NOMO-1 treated with DMSO at 0.1 percent for 48 hours (cell line): ENCODE data around the gene RPS29.
A peak's percentile ranks its signal among the peaks of the same experiment; 100 is the strongest.
"Not testable (repeated sequence)": the region's sequence is repeated elsewhere in the genome, so short reads cannot be mapped to it uniquely, and the experiment has no call there.

Experiments
- DNase-seq: peaks from one replicate; lab custom pipeline; 2025; ENCODE audit not compliant: unreplicated experiment; lab: John Stamatoyannopoulos, UW

The RPS29 gene

GRCh38 chr14:49598485-49599300, 12.5 kb upstream of the RPS29 start, which contains the start of gene LRR1:
LRR1 (plus strand) TSS chr14:49598940; CDS start chr14:49599021, 81 bp downstream.
- peak; percentile 83 for DNase-seq

- DNase-seq, result no peak
These were observed 12.0 kb upstream of the RPS29 start for GRCh38 chr14:49598189-49598484.

- DNase-seq, result no peak
These were observed 8.3 kb upstream of the RPS29 start for GRCh38 chr14:49594347-49595091.

- no peak for DNase-seq
These were observed 6.8 kb upstream of the RPS29 start for GRCh38 chr14:49593016-49593415.

- no peak for DNase-seq
These were observed 3.2 kb upstream of the RPS29 start for GRCh38 chr14:49589387-49589786.

- DNase-seq, result peak; percentile 66
These were observed 687 bp upstream of the RPS29 start for GRCh38 chr14:49586673-49587460.

GRCh38 chr14:49584981-49585640, 1.1 kb downstream of the RPS29 start:
- DNase-seq, result not testable (repeated sequence)

- DNase-seq, result no peak
These were observed 2.1 kb downstream of the RPS29 start for GRCh38 chr14:49584058-49584457.

- no peak for DNase-seq
These were observed 2.6 kb downstream of the RPS29 start for GRCh38 chr14:49583629-49584028.

GRCh38 chr14:49582113-49582977, 3.8 kb downstream of the RPS29 start:
- DNase-seq, result no peak

- no peak for DNase-seq
These were observed 4.7 kb downstream of the RPS29 start for GRCh38 chr14:49581209-49582112.

GRCh38 chr14:49579841-49580240, 6.3 kb downstream of the RPS29 start:
- DNase-seq, result no peak

- no peak for DNase-seq
These were observed 8.0 kb downstream of the RPS29 start for GRCh38 chr14:49578141-49578540.

GRCh38 chr14:49574038-49574437, 12.1 kb downstream of the RPS29 start:
- DNase-seq, result no peak

- no peak for DNase-seq
These were observed 16.9 kb downstream of the RPS29 start for GRCh38 chr14:49569281-49569680.

- no peak for DNase-seq
These were observed 19.5 kb downstream of the RPS29 start for GRCh38 chr14:49566714-49567113.

GRCh38 chr14:49559979-49560768, 26.0 kb downstream of the RPS29 start:
- no peak for DNase-seq

- DNase-seq, result no peak
These were observed 32.3 kb downstream of the RPS29 start for GRCh38 chr14:49553892-49554291.
